GM12892 (cell line): ENCODE data around the gene MST1R. TPM values are rescaled to one million over a fixed set of nuclear protein-coding genes. Genes with fewer than 3 reads are reported as not detected.
"Not testable (repeated sequence)": the region's sequence is repeated elsewhere in the genome, so short reads cannot be mapped to it uniquely, and the experiment has no call there.

Experiments
- DNase-seq: peaks from one replicate; pipeline ENCODE4 v3.0.0; 2011; ENCODE audit not compliant: insufficient read length
- FAIRE-seq: peaks from 2 replicates; lab custom pipeline; 2011; peaks lifted over from hg19 to GRCh38; lab: Jason Lieb, UNC
- POLR2A ChIP-seq: IDR thresholded peaks from 2 replicates; pipeline ENCODE4 v1.6.1; 2011; ENCODE audit warnings: low read depth, low read length, control low read depth
- POLR2AphosphoS5 ChIP-seq: IDR thresholded peaks from 2 replicates; pipeline ENCODE4 v1.6.1; 2011; ENCODE audit warnings: low read depth, low read length, control low read depth
- TAF1 ChIP-seq: IDR thresholded peaks from 2 replicates; pipeline ENCODE4 v1.6.1; 2011; ENCODE audit warnings: low read depth, mild to moderate bottlenecking, control low read depth, low read length, borderline replicate concordance
- polyA plus RNA-seq: library from polyadenylated mRNA; unstranded; fragments of >200 nt; gene quantifications from one replicate; pipeline ENCODE4 v1.2.1, GENCODE V29; 2012; ENCODE audit warnings: missing spikeins, inconsistent platforms; ENCODE audit not compliant: missing spikeins

The MST1R gene
- polyA plus RNA-seq = 3.6 TPM

DNA sequence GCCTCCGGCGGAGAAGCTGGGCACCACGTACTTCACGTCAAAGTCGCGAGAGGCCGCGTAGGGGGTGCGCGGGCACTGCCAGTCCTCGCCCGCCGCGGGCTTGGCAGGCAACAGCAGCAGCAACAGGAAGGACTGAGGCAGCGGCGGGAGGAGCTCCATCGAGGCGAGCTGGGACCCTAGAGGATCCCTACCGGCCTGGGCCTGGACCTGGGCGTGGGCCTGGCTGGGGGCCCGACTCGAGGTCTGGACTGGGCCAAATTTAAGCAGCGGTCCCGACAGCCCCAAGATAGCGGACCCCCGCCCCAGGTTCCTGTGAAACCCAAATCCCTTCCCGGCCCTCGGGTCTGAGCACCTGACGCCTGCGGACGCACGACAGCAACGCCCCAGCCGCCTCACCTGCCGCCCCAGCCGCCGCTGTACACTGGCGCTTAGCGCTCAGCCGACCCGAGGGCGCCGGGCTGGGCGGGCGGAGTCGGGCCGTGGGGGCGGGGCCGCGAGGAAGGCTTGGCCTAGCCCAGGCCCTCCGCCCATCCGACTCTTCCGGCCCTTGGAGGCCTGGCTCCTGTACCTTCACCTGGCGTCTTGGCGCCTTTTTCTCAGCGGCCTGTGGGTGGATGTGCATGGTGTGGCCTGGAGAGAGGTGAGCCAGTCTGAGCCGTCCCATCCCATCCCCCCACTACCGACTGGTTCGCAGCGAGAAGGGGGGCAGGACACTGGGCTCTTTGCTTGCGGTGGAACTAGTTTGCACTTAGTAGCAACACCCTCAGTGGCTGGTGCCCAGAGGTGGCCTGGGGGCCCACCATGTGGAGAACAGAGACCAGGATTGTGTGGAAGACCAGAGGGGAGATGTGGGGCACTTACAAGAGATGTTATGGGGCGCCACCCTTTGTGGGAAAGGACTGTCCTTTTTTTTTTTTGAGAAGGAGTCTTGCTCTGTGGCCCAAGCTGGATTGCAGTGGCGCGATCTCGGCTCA is at the start of gene MST1R:
Gene MST1R (minus strand): TSS at position 423 of the 974 bp plus-strand sequence. CDS start 264 bp downstream, at position 159.
- no peak for TF ChIP-seq TAF1
- no peak for TF ChIP-seq POLR2AphosphoS5
- FAIRE-seq (peak; percentile 89), DNase-seq (peak; percentile 92)

DNA sequence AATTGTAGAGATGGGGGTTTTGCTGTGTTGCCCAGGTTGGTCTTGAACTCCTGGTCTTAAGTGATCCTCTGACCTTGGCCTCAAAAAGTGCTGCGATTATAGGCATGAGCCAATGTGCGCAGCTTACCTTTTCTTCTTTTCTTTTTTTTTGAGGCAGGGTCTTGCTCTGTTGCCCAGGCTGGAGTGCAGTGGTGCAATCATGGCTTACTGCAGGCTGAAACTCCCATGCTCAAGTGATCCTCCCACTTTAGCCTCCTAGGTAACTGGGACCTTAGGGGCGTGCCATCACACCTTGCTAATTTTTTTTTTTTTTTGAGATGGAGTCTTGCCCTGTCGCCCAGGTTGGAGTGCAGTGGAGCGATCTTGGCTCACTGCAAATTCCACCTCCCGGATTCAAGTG is 49.3 kb upstream of the MST1R start:
- DNase-seq = no peak
- no peak for TF ChIP-seq POLR2A
- no peak for TF ChIP-seq TAF1
- TF ChIP-seq POLR2AphosphoS5 = no peak
- FAIRE-seq = no peak

DNA sequence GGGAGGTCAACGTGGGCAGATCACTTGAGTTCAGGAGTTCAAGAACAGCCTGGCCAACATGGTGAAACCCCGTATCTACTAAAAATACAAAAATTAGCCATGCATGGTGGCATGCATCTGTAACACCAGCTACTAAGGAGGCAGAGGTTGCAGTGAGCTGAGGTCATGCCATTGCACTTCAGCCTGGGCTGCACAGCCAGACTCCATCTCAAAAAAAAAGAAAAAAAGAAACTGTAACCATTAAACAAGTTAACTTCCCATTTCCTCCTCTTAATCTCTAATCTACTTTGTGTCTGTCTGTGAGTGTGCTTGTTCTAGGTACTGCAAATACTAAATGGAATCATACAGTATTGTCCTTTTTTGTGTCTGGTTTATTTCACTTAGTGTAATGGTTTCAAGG is 39.0 kb upstream of the MST1R start:
- FAIRE-seq (no peak), DNase-seq (no peak)

DNA sequence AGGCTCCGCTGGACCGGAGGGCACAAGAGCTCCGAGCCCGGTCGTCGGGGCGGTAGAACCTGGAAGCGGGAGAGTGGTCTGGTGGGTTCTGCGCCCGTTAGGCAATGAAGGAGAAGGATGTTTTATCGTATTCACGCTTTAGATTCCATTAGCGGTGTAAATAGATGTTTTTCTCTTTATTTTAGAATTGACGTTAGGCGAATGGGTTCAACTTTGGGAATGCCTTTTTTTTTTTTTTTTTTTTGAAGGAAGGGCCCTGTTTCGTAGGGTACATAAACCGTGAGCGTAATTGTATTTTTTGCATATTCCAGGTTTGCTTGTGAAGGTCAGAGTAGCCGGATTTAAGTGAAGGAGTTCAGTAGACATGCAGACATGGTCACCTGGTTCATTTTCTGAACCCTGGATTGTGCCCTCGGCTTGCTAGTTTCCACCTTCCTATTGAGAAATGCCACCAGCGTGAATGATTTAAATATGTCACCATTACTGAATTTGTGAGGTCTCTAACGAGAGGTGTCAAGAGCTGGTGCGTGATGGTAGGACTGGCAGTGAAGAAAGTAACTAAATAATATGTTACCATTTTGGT is 37.1 kb upstream of the MST1R start:
- peak; percentile 67 for FAIRE-seq

More for the DNA sequence above, 39.0 kb upstream of the MST1R start:
- no peak for TF ChIP-seq POLR2A
- TF ChIP-seq TAF1 = no peak
- TF ChIP-seq POLR2AphosphoS5 = no peak

DNA sequence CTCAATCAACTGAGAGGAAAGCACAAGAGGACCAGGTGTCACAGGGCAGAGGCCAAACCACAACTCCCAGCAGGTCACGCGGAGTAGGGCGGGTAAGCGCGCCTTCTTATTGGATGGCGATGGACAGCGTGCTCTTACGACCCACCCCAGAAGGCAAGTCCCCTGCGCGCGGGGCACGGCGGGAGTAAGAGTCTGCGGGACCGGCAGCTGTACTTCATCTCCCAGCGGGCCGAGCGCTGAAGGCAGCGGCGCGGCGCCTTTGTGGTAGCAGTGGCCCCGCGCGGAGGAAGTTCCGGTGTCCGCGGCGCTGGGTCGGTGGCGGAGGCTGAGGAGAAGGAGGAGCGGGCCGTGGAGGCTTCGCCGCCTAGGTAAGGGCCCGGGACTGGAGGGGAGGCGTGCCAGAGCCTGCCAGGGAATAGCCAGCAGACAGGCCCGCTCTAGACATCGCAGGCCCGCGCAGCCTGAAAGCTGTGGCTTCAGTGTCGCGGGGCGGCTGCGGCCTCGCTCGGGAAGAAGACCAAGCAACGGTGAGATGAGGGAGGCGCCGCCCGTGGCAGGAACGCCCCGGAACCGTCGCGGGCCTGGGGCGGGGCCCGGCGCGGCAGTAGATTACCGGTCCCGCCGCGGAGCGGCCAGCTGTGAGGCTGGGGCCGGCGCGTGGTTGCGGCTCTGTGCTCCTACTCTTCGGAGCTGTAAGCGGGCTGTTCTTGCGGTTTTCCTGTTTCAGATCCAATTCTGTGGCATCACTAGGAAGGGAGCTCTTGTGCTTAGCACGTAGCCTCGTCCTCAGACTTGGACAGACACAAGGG is 36.4 kb upstream of the MST1R start, which contains the start of gene RBM6:
Gene RBM6 (plus strand): TSS at position 293 of the 809 bp plus-strand sequence. CDS start 22,492 bp downstream, outside the sequence.
- DNase-seq = peak; percentile 96
- peak; percentile 99 for FAIRE-seq
- TF ChIP-seq POLR2A (peak; percentile 88), TAF1 (0 out of 2 replicates have a peak, but pooled peaks have one; percentile 38), POLR2AphosphoS5 (peak; percentile 94)

More for the DNA sequence above, 37.1 kb upstream of the MST1R start:
- TF ChIP-seq POLR2A = no peak
- TF ChIP-seq POLR2AphosphoS5 = no peak
- no peak for TF ChIP-seq TAF1
- no peak for DNase-seq

DNA sequence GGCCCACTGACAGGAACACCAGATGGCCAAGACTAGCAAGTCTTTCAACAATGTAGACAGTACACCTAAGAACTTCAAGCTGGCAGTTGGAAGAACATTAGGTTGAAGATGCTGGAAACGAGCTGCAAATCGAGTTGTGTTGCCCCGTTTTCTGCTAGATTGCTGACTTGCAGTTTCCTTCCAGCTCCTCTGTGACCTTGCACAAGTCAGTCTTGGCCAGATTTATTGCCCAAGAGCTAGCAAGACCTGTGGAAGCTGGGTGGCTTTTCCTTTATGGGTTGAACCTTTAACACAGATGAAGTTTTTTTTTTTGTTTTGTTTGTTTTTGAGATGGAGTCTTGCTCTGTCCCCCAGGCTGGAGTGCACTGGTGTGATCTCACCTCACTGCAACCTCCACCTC is 33.4 kb upstream of the MST1R start:
- no peak for DNase-seq
- FAIRE-seq = no peak
- TF ChIP-seq POLR2A = no peak
- no peak for TF ChIP-seq POLR2AphosphoS5
- no peak for TF ChIP-seq TAF1

DNA sequence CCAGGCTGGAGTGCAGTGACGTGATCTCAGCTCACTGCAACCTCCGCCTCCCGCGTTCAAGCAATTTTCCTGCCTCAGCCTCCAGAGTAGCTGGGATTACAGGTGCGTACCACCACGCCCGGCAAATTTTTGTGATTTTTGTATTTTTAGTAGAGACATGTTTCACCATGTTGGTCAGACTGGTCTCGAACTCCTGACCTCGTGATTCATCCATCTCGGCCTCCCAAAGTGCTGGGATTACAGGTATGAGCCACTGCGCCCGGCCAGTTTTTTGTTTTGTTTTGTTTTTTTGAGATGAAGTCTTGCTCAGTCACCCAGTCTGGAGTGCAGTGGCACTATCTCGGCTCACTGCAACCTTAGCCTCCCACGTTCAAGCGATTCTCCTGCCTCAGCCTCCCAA is 28.6 kb upstream of the MST1R start:
- not testable (repeated sequence) for DNase-seq, FAIRE-seq

DNA sequence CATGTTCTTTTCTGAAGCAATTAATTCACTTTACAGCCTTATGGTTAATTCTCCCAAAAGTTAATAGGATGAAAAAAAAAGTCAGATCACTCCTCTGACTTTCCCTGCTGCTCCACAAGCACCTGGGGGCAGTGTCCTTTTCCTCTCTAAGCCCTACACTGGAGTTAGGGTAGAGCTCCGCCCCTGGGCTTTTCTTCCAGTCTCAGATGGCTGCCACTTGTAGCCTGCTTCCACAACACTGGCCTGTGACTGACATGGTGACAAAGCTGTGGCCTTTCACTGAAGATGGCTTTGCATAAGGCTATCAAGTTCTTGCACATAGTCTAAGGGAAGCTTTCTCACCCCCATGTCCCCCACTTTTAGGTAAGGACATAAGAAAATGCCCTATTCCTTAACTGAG is 27.2 kb upstream of the MST1R start:
- TF ChIP-seq POLR2AphosphoS5 (no peak), TAF1 (no peak), POLR2A (no peak)
- DNase-seq = no peak
- FAIRE-seq = peak; percentile 60

DNA sequence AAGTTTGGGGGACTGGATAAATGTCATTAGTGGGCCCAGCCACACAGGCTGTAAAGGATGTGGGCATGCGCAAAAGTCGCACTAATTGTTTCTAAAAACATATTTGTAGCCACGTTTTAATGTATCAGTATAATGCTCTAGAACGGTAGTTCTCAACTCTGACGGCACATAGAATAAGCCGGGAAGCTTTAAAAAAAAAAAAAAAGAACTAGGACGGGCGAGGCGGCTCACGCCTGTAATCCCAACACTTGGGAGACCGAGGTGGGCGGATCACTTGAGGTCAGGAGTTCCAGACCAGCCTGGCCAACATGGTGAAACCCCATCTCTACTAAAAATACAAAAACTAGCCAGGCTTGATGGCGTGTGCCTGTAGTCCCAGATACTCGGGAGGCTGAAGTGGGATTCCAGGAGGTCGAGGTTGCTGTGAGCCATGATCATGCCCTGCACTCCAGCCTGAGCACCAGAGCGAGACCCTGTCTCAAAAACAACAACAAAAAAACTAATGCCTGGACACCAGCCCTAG is 26.6 kb upstream of the MST1R start:
- TF ChIP-seq TAF1 = no peak
- TF ChIP-seq POLR2A = no peak
- TF ChIP-seq POLR2AphosphoS5 = no peak
- FAIRE-seq = no peak
- no peak for DNase-seq

DNA sequence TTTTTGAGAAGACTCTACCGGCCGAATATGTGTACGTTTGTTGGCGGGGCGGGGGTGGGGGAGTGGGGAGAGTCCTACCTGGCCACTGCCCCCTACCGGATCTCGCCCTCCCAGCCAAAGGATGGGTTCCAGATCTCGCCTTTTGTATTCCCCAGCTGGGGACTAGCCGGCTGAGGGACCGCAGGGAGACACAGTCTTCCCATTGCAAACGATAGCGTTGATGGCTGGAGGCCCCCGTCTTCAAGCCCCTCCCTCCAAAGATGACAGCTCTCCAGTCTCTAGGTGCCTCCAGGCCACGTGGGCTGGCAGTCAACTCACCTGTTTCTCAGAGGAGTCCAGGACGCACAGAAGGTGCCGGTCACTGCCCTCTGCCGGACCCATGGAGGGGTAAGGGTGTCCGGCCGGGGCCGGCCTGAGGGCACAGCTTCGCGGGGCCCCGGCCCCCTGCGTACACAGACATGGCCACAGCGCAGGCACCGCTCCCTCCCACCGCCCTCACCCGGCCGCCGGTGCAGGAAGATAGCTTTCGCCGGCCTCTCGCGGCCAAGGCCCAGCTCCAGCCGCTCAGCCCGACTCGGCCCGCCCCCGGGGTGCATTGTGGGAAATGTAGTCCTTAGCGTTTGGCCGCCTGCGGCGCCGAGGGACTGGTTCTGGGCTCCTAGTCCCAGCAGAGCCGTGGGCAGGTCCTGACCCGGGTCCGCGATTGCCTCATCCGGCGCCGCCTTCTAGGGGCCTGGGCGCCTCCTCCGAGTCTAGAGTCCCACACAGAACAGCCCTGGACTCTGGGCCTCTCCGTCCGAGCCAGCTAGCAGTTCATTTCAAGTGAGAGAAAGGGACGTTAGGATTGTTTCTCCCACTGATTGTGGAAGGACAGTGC is 25.9 kb upstream of the MST1R start, which contains the start of gene MON1A:
Gene MON1A (minus strand): TSS at position 521 of the 877 bp plus-strand sequence. CDS start 16,465 bp downstream, outside the sequence.
- FAIRE-seq = peak; percentile 81
- 0 out of 2 replicates have a peak, but pooled peaks have one; percentile 8 for TF ChIP-seq TAF1
- TF ChIP-seq POLR2A = peak; percentile 66; the same call in 1 of the 2 replicates
- TF ChIP-seq POLR2AphosphoS5 = no peak

More for the DNA sequence above, 25.9 kb upstream of the MST1R start, which contains the start of gene MON1A:
- DNase-seq = peak; percentile 89
